ENCODE measurements around the gene CALHM2.

GRCh38 chr10:103475437-103475836, 23.3 kb upstream of the CALHM2 start:
- TF ChIP-seq ZFX (CRISPR knock-in tag; IDR thresholded peaks at IDR 0.05; ENCODE audit: low read depth) (no peak), BRF2 (CRISPR knock-in tag; IDR thresholded peaks at IDR 0.05) (no peak), CTCF (CRISPR knock-in tag; IDR thresholded peaks at IDR 0.05) (no peak), POLR2A (IDR thresholded peaks at IDR 0.05; ENCODE audit: insufficient read depth in 1 of 2, low read depth in 2 of 2, low read length in 2 of 2) (no peak), EP300 (IDR thresholded peaks at IDR 0.05; ENCODE audit: low read depth in 2 of 2, low read length in 2 of 2) (no peak), EP300 (CRISPR knock-in tag; IDR thresholded peaks at IDR 0.05; ENCODE audit: borderline replicate concordance) (no peak), DNMT1 (CRISPR knock-in tag; IDR thresholded peaks at IDR 0.05) (no peak), NR2C2 (CRISPR knock-in tag; IDR thresholded peaks at IDR 0.05; ENCODE audit: borderline replicate concordance) (no peak), ZBTB34 (CRISPR knock-in tag; IDR thresholded peaks at IDR 0.05) (no peak), SP2 (CRISPR knock-in tag; IDR thresholded peaks at IDR 0.05) (no peak), IRF2 (CRISPR knock-in tag; IDR thresholded peaks at IDR 0.05) (no peak), CSRNP2 (CRISPR knock-in tag; conservative IDR thresholded peaks at IDR 0.05; ENCODE audit: low read depth) (no peak), ZNF329 (CRISPR knock-in tag; IDR thresholded peaks at IDR 0.05; ENCODE audit: low read depth) (no peak), ZBTB39 (CRISPR knock-in tag; IDR thresholded peaks at IDR 0.05) (no peak), TBX2 (CRISPR knock-in tag; IDR thresholded peaks at IDR 0.05; ENCODE audit: borderline replicate concordance) (no peak)
